Measurements from ENCODE around the gene RAB20.
A peak's percentile ranks its signal among the peaks of the same experiment; 100 is the strongest.

Gene RAB20

DNA sequence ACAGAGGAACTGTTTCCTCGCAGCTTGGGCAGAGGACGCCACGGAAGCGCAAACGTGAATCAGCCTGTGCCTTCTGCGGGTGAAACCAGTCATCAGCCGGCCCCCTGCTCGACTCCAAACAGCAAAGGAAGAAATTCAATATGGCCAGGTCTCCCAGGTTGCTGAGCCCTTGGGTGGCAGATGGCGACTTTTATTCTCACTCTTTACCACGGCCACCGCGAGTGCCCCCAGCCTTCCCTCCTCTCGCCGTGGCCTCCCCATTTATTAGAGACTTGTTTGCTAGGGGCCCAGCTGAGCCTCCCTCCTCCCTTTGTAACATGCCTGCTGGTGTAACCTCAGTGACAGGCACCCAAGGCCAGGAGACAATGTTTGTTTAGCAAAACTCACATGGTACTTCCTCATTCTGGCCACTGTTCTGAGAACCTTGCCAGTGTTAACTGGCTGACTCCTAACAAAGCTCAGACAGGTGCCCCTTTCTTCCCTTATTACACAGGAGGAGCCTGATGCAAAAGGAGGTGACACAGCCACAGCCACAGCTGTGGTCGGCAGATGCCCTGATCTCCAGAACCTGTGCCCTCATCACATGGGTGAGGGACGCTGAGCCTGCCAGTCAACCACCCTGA is 5.8 kb downstream of the RAB20 start:
- no peaks in the 10 kb centered on the region for H4K20me1 ChIP-seq (ENCODE audit: insufficient read depth, low read length, poor library complexity, severe bottlenecking)
- peak overlapping the region; percentile 30 for H3K4me2 ChIP-seq (ENCODE audit: low read depth, low read length, poor library complexity, severe bottlenecking)
- H3K9me2 ChIP-seq (replicated peaks; ENCODE audit: low read depth, low read length) = no peaks in the 10 kb centered on the region
- no peak overlapping the region for H3K9ac ChIP-seq (ENCODE audit: low read depth, low read length, poor library complexity, severe bottlenecking)
- H3K4me1 ChIP-seq (ENCODE audit: insufficient read depth, low read length, poor library complexity, severe bottlenecking) = peaks cover 18% of the 10 kb centered on the region
- no peaks in the 10 kb centered on the region for H3F3A ChIP-seq (ENCODE audit: low read depth)
- TF ChIP-seq EZH2phosphoT487 (IDR thresholded peaks at IDR 0.05; ENCODE audit: borderline replicate concordance) = no peak
- TF ChIP-seq, protein P1, sequence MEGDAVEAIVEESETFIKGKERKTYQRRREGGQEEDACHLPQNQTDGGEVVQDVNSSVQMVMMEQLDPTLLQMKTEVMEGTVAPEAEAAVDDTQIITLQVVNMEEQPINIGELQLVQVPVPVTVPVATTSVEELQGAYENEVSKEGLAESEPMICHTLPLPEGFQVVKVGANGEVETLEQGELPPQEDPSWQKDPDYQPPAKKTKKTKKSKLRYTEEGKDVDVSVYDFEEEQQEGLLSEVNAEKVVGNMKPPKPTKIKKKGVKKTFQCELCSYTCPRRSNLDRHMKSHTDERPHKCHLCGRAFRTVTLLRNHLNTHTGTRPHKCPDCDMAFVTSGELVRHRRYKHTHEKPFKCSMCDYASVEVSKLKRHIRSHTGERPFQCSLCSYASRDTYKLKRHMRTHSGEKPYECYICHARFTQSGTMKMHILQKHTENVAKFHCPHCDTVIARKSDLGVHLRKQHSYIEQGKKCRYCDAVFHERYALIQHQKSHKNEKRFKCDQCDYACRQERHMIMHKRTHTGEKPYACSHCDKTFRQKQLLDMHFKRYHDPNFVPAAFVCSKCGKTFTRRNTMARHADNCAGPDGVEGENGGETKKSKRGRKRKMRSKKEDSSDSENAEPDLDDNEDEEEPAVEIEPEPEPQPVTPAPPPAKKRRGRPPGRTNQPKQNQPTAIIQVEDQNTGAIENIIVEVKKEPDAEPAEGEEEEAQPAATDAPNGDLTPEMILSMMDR (conservative IDR thresholded peaks at IDR 0.05; ENCODE audit: low read length) = no peak
- no peaks in the 10 kb centered on the region for H3K36me3 ChIP-seq (ENCODE audit: insufficient read depth, low read length)
- peaks cover 88% of the 10 kb centered on the region for H3K79me2 ChIP-seq (ENCODE audit: insufficient read depth, low read length)
- no peak overlapping the region for H3K4me3 ChIP-seq (ENCODE audit: low read length, poor library complexity, severe bottlenecking)
- H3K9me3 ChIP-seq (ENCODE audit: insufficient read depth, low read depth, low read length) = 0 out of 2 replicates have a peak, but pooled peaks cover 6% of the 10 kb centered on the region
- H3K27me3 ChIP-seq (ENCODE audit: insufficient read depth, low read length, poor library complexity, severe bottlenecking) = no peaks in the 10 kb centered on the region
- no peak overlapping the region for H2AFZ ChIP-seq (ENCODE audit: low read length)

DNA sequence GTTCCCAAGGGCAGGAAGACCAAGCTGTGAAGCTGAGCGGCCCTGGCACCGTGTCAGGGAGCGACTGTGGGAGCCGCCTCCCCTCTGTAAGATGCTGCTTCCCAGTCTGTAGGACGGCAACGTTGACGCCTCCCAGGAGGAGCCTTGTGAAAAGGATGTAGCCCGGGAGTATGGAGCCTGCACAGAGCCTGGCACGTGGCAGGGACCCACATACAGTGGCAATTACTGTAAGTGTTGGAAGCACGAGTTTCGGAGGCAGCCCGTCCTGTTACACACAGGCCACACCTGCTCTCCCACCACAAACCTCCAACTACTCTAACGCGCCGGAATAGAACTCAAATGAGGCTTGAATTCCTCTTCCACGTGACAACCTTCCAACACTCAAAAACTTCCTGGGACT is 6.6 kb downstream of the RAB20 start:
- peaks cover 88% of the 10 kb centered on the region for H3K79me2 ChIP-seq (ENCODE audit: insufficient read depth, low read length)
- H4K20me1 ChIP-seq (ENCODE audit: insufficient read depth, low read length, poor library complexity, severe bottlenecking) = no peaks in the 10 kb centered on the region
- H3K27me3 ChIP-seq (ENCODE audit: insufficient read depth, low read length, poor library complexity, severe bottlenecking) = no peaks in the 10 kb centered on the region
- peaks cover 13% of the 10 kb centered on the region for H3K4me1 ChIP-seq (ENCODE audit: insufficient read depth, low read length, poor library complexity, severe bottlenecking)
- no peaks in the 10 kb centered on the region for H3F3A ChIP-seq (ENCODE audit: low read depth)
- no peaks in the 10 kb centered on the region for H3K9me2 ChIP-seq (replicated peaks; ENCODE audit: low read depth, low read length)
- H3K36me3 ChIP-seq (ENCODE audit: insufficient read depth, low read length) = no peaks in the 10 kb centered on the region
- TF ChIP-seq, protein P1 (conservative IDR thresholded peaks at IDR 0.05; ENCODE audit: low read length) = no peak
- TF ChIP-seq EZH2phosphoT487 (IDR thresholded peaks at IDR 0.05; ENCODE audit: borderline replicate concordance) = no peak
- no peak overlapping the region for H2AFZ ChIP-seq (ENCODE audit: low read length)
- no peak overlapping the region for H3K9ac ChIP-seq (ENCODE audit: low read depth, low read length, poor library complexity, severe bottlenecking)
- no peak overlapping the region for H3K4me3 ChIP-seq (ENCODE audit: low read length, poor library complexity, severe bottlenecking)
- peak overlapping the region; percentile 30 for H3K4me2 ChIP-seq (ENCODE audit: low read depth, low read length, poor library complexity, severe bottlenecking)
- 0 out of 2 replicates have a peak, but pooled peaks cover 6% of the 10 kb centered on the region for H3K9me3 ChIP-seq (ENCODE audit: insufficient read depth, low read depth, low read length)

GRCh38 chr13:110554227-110554836 is 7.2 kb downstream of the RAB20 start:
- Histone ChIP-seq H3K79me2 (ENCODE audit: insufficient read depth, low read length) (peaks cover 87% of the 10 kb centered on the region), H3F3A (ENCODE audit: low read depth) (no peaks in the 10 kb centered on the region), H2AFZ (ENCODE audit: low read length) (no peak overlapping the region), H3K27me3 (ENCODE audit: insufficient read depth, low read length, poor library complexity, severe bottlenecking) (no peaks in the 10 kb centered on the region), H3K9me3 (ENCODE audit: insufficient read depth, low read depth, low read length) (0 out of 2 replicates have a peak, but pooled peaks cover 6% of the 10 kb centered on the region), H3K4me2 (ENCODE audit: low read depth, low read length, poor library complexity, severe bottlenecking) (peak overlapping the region; percentile 13), H3K9me2 (replicated peaks; ENCODE audit: low read depth, low read length) (no peaks in the 10 kb centered on the region), H3K36me3 (ENCODE audit: insufficient read depth, low read length) (no peaks in the 10 kb centered on the region), H4K20me1 (ENCODE audit: insufficient read depth, low read length, poor library complexity, severe bottlenecking) (no peaks in the 10 kb centered on the region), H3K4me3 (ENCODE audit: low read length, poor library complexity, severe bottlenecking) (no peak overlapping the region), H3K9ac (ENCODE audit: low read depth, low read length, poor library complexity, severe bottlenecking) (no peak overlapping the region), H3K4me1 (ENCODE audit: insufficient read depth, low read length, poor library complexity, severe bottlenecking) (peaks cover 7% of the 10 kb centered on the region)
- TF ChIP-seq, protein P1 (conservative IDR thresholded peaks at IDR 0.05; ENCODE audit: low read length) = no peak
- no peak for TF ChIP-seq EZH2phosphoT487 (IDR thresholded peaks at IDR 0.05; ENCODE audit: borderline replicate concordance)
